HCT116 (cell line): ENCODE data around the gene FHIT. TPM values are rescaled to one million over a fixed set of nuclear protein-coding genes. Genes with fewer than 3 reads are reported as not detected.

Source experiments
- ATAC-seq: fragments of 200-7000 bp; cut with Tn5 transposase; 2 replicates; pipeline ENCODE4 v1.9.1; 2020; ENCODE audit warnings: mild to moderate bottlenecking, moderate library complexity
- BruUV-seq: library from RNA; stranded (reverse); fragments of 400-500 nt; replicated peaks from 2 replicates; lab custom pipeline; 2021; lab: Mats Ljungman, UMichigan
- CTCF ChIA-PET: fragments of 300-600 bp; sonication (Branson Sonifier 250); formaldehyde crosslinking; loops from one replicate; lab custom pipeline; 2021; ENCODE audit warnings: antibody characterized with exemption; lab: Charles Lee
- POLR2A ChIA-PET: fragments of 300-600, 350-600 bp; sonication (Branson Sonifier 250); formaldehyde crosslinking; loops from one replicate; lab custom pipeline; 2021; ENCODE audit warnings: antibody characterized with exemption; lab: Charles Lee
- RAD21 ChIA-PET, 2 experiments: fragments of 300-600 bp; sonication (Branson Sonifier 250); formaldehyde crosslinking; loops; one replicate each; lab custom pipeline; 2023; ENCODE audit warnings: low total read pairs in 2 of 2; ENCODE audit not compliant: uncharacterized antibody in 2 of 2, unreplicated experiment in 2 of 2, low non-redundant PET in 1 of 2; lab: Charles Lee
- DNase-seq: peaks from one replicate; pipeline ENCODE4 v3.0.0-alpha.2; 2010; ENCODE audit warnings: low read depth, low spot score
- H2AFZ ChIP-seq: fragments of 200-600 bp; shearing (Covaris generic), sonication (generic); 2 replicates; pipeline ENCODE4 v1.6.1; 2017; ENCODE audit warnings: low read depth, mixed run types, mixed read lengths, antibody characterized with exemption, low read length; ENCODE audit not compliant: poor library complexity, severe bottlenecking
- H3K27ac ChIP-seq: 2 replicates; pipeline ENCODE4 v1.5.1; 2012; ENCODE audit warnings: low read depth, low read length
- H3K27me3 ChIP-seq: fragments of 200-600 bp; sonication (generic); 2 replicates; pipeline ENCODE4 v1.6.1; 2016; ENCODE audit warnings: mixed run types, low read length, mixed read lengths; ENCODE audit not compliant: insufficient read depth
- H3K36me3 ChIP-seq, 2 experiments: fragments of 200-500 bp in 1 of 2; fragments of 200-600 bp in 1 of 2; sonication (Bioruptor generic) in 1 of 2; sonication (generic) in 1 of 2; 2 replicates each; pipeline versions ENCODE4 v1.5.1 to v1.6.1; 2014 to 2016; ENCODE audit warnings: low read length in 2 of 2, inconsistent platforms in 1 of 2, mixed read lengths in 1 of 2, mixed run types in 1 of 2; ENCODE audit not compliant: insufficient read depth in 2 of 2, control insufficient read depth in 1 of 2
- H3K4me1 ChIP-seq, 2 experiments: fragments of 200-600 bp in 1 of 2; sonication (generic) in 1 of 2; 2 replicates each; pipeline versions ENCODE4 v1.5.1 to v1.6.1; 2012 to 2017; ENCODE audit warnings: low read length in 2 of 2, inconsistent platforms in 1 of 2, mild to moderate bottlenecking in 1 of 2, mixed read lengths in 1 of 2, mixed run types in 1 of 2, moderate library complexity in 1 of 2; ENCODE audit not compliant: insufficient read depth in 2 of 2, control insufficient read depth in 1 of 2
- H3K4me2 ChIP-seq: fragments of 200-600 bp; sonication (generic); 2 replicates; pipeline ENCODE4 v1.6.1; 2017; ENCODE audit warnings: mixed run types, low read length, mixed read lengths
- H3K4me3 ChIP-seq, 2 experiments: fragments of 200-600 bp in 1 of 2; sonication (generic) in 1 of 2; replicated peaks in 1 of 2; 2 replicates each; pipeline ENCODE4 v1.5.1; 2011 to 2016; ENCODE audit warnings: low read length in 2 of 2, control low read depth in 1 of 2, low read depth in 1 of 2, mild to moderate bottlenecking in 1 of 2, mixed read lengths in 1 of 2, mixed run types in 1 of 2
- H3K79me2 ChIP-seq: fragments of 200-600 bp; sonication (generic); 2 replicates; pipeline ENCODE4 v1.6.1; 2017; ENCODE audit warnings: mild to moderate bottlenecking, mixed run types, low read length, moderate library complexity, mixed read lengths; ENCODE audit not compliant: insufficient read depth
- H3K9ac ChIP-seq: fragments of 200-600 bp; sonication (generic); 2 replicates; pipeline ENCODE4 v1.6.1; 2016; ENCODE audit warnings: low read length, mixed read lengths
- H3K9me2 ChIP-seq: fragments of 200-600 bp; sonication (generic), shearing (Covaris generic); 2 replicates; pipeline ENCODE4 v1.6.1; 2017; ENCODE audit warnings: mixed run types, mild to moderate bottlenecking, moderate library complexity; ENCODE audit not compliant: insufficient read depth
- H3K9me3 ChIP-seq, 2 experiments: fragments of 200-500 bp in 1 of 2; fragments of 200-600 bp in 1 of 2; sonication (Bioruptor generic) in 1 of 2; sonication (generic) in 1 of 2; 2 replicates each; pipeline ENCODE4 v1.6.1; 2014 to 2017; ENCODE audit warnings: low read length in 2 of 2, mixed read lengths in 2 of 2, inconsistent platforms in 1 of 2, low read depth in 1 of 2, mild to moderate bottlenecking in 1 of 2, mixed run types in 1 of 2, moderate library complexity in 1 of 2; ENCODE audit not compliant: control insufficient read depth in 1 of 2, insufficient read depth in 1 of 2
- H4K20me1 ChIP-seq: fragments of 200-600 bp; sonication (generic), shearing (Covaris generic); 2 replicates; pipeline ENCODE4 v1.6.1; 2017; ENCODE audit warnings: mixed run types, mild to moderate bottlenecking, moderate library complexity; ENCODE audit not compliant: insufficient read depth
- ATF3 ChIP-seq: IDR thresholded peaks from 2 replicates; pipeline ENCODE4 v1.6.1; 2012
- CEBPB ChIP-seq: IDR thresholded peaks from 2 replicates; pipeline ENCODE4 v1.6.1; 2012; ENCODE audit warnings: low read depth
- CTCF ChIP-seq, 3 experiments: fragments of 200-600 bp in 1 of 3; sonication (generic) in 1 of 3; IDR thresholded peaks in 2 of 3; conservative IDR thresholded peaks in 1 of 3; 2 replicates each; pipeline ENCODE4 v1.5.1; 2012 to 2017; ENCODE audit warnings: low read depth in 2 of 3, low read length in 2 of 3, antibody characterized with exemption in 1 of 3, borderline replicate concordance in 1 of 3, control low read depth in 1 of 3, mild to moderate bottlenecking in 1 of 3, mixed read lengths in 1 of 3, mixed run types in 1 of 3, moderate library complexity in 1 of 3; ENCODE audit not compliant: insufficient read depth in 1 of 3
- ELF1 ChIP-seq: IDR thresholded peaks from 2 replicates; pipeline ENCODE4 v1.6.1; 2012; ENCODE audit warnings: low read depth, borderline replicate concordance
- EZH2 ChIP-seq: fragments of 200-600 bp; sonication (generic); IDR thresholded peaks from 2 replicates; pipeline ENCODE4 v1.6.1; 2017; ENCODE audit warnings: antibody characterized with exemption, mixed run types
- EZH2phosphoT487 ChIP-seq: fragments of 200-600 bp; IDR thresholded peaks from 2 replicates; pipeline ENCODE4 v1.6.1; 2018; ENCODE audit warnings: antibody characterized with exemption, borderline replicate concordance
- FOSL1 ChIP-seq: IDR thresholded peaks from 2 replicates; pipeline ENCODE4 v1.6.1; 2012; ENCODE audit warnings: low read depth
- JUND ChIP-seq: IDR thresholded peaks from 2 replicates; pipeline ENCODE4 v1.6.1; 2012
- MAX ChIP-seq: IDR thresholded peaks from 2 replicates; pipeline ENCODE4 v1.6.1; 2012
- POLR2A ChIP-seq: IDR thresholded peaks from 2 replicates; pipeline ENCODE4 v1.7.0; 2011; ENCODE audit warnings: borderline replicate concordance; ENCODE audit not compliant: insufficient read depth, insufficient read length; ENCODE audit errors: extremely low read depth
- RAD21 ChIP-seq: IDR thresholded peaks from 2 replicates; pipeline ENCODE4 v1.6.1; 2012; ENCODE audit warnings: low read depth, mild to moderate bottlenecking
- REST ChIP-seq: IDR thresholded peaks from 2 replicates; pipeline ENCODE4 v1.6.1; 2012; ENCODE audit warnings: low read depth
- SRF ChIP-seq: IDR thresholded peaks from 2 replicates; pipeline ENCODE4 v1.6.1; 2012; ENCODE audit warnings: low read depth
- TCF7L2 ChIP-seq: IDR thresholded peaks from 2 replicates; pipeline ENCODE4 v1.7.0; 2011; ENCODE audit warnings: borderline replicate concordance, inconsistent platforms; ENCODE audit not compliant: insufficient read depth, insufficient read length; ENCODE audit errors: extremely low read depth
- YY1 ChIP-seq: IDR thresholded peaks from 2 replicates; pipeline ENCODE4 v1.6.1; 2011; ENCODE audit warnings: low read length, low read depth, moderate library complexity, mild to moderate bottlenecking; ENCODE audit not compliant: insufficient replicate concordance; ENCODE audit errors: extremely low read depth
- ZBTB33 ChIP-seq: IDR thresholded peaks from 2 replicates; pipeline ENCODE4 v1.6.1; 2011; ENCODE audit warnings: mild to moderate bottlenecking, low read length, moderate library complexity; ENCODE audit not compliant: insufficient replicate concordance; ENCODE audit errors: extremely low read depth
- ZFX ChIP-seq: fragments of 450-650 bp; IDR thresholded peaks from 2 replicates; pipeline ENCODE4 v1.6.1; 2017
- ZNF274 ChIP-seq: fragments of 200-500 bp; sonication (Bioruptor generic); IDR thresholded peaks from 2 replicates; pipeline ENCODE4 v1.6.1; 2014; ENCODE audit warnings: mild to moderate bottlenecking, low read depth, low read length, inconsistent platforms
- intact Hi-C: fragments of 100-400 bp; cut with micrococcal nuclease; formaldehyde crosslinking; loops from 2 replicates; pipeline ENCODE4 v1.10.0; 2022
- total RNA-seq: library from RNA; stranded (reverse); gene quantifications from one replicate; pipeline ENCODE4 v1.2.1, GENCODE V29; 2021; ENCODE audit not compliant: unreplicated experiment

FHIT gene
- total RNA-seq, 1 experiment from 2014 or later = 20.1 TPM

- no peak overlapping the region for H3K27ac ChIP-seq
- ChIA-PET CTCF (interaction anchor here (0.9 to 1.5 kb wide), 4 partner anchors 194 to 775 kb away, joined by 4 to 6 read pairs (median 4); no protein-coding TSS in a partner anchor), RAD21 (interaction anchor here in 1 of 2 experiments (1.1 kb wide), 1 partner anchor 540 kb away, joined by 3 read pairs; no protein-coding TSS in a partner anchor), POLR2A (no interaction called here)
- no peaks in the 10 kb centered on the region for H3K9me2 ChIP-seq
- no peak overlapping the region for H3K4me3 ChIP-seq
- ATAC-seq = no peak
- no peaks in the 10 kb centered on the region for H3K9me3 ChIP-seq
- intact Hi-C loops = loop anchor here (2.0 kb wide), 1 partner anchor 618 kb away; no protein-coding TSS in a partner anchor
- no peaks in the 10 kb centered on the region for H4K20me1 ChIP-seq
- no peaks in the 10 kb centered on the region for H3K4me1 ChIP-seq
- no peak overlapping the region for H3K9ac ChIP-seq
- no TSS peak for BruUV-seq
- no peaks in the 10 kb centered on the region for H3K36me3 ChIP-seq
- no peak for DNase-seq
- H3K4me2 ChIP-seq = no peak overlapping the region
- no peaks in the 10 kb centered on the region for H3K27me3 ChIP-seq
- H2AFZ ChIP-seq = no peak overlapping the region
- H3K79me2 ChIP-seq = no peaks in the 10 kb centered on the region
- no peak for TF ChIP-seq ATF3
- TF ChIP-seq CEBPB = no peak
- TF ChIP-seq CTCF (IDR thresholded peaks at IDR 0.05 in 2 of 3, conservative IDR thresholded peaks at IDR 0.05 in 1 of 3; ENCODE audit: borderline replicate concordance in 1 of 3, insufficient read depth in 1 of 3, low read depth in 2 of 3, low read length in 2 of 3) = no peak
- no peak for TF ChIP-seq MAX
- TF ChIP-seq ELF1 = no peak
- TF ChIP-seq EZH2phosphoT487 = no peak
- no peak for TF ChIP-seq EZH2
- no peak for TF ChIP-seq ZFX
- TF ChIP-seq POLR2A = no peak
- TF ChIP-seq JUND = no peak
- no peak for TF ChIP-seq ZNF274
- no peak for TF ChIP-seq REST
- TF ChIP-seq SRF = no peak
- no peak for TF ChIP-seq ZBTB33
- TF ChIP-seq YY1 = no peak
- TF ChIP-seq RAD21 = no peak
- TF ChIP-seq FOSL1 = no peak
- no peak for TF ChIP-seq TCF7L2
Observed at GRCh38 chr3:60754617-60755016, 496.6 kb downstream of the FHIT start.
